ENCODE results near the gene EVA1A. TPM values are rescaled to one million over a fixed set of nuclear protein-coding genes. Genes with fewer than 3 reads are reported as not detected.

The EVA1A gene
- total RNA-seq = 1 to 10 TPM in 2 of 5 donors, not detected in 3; 1.3 to 2.4 TPM
- polyA plus RNA-seq = 1 to 10 TPM; 2.1 to 4.7 (median 3.5) TPM
- long read RNA-seq, donor 1, partial matches to known transcripts = 0 of 1 reads
- long read RNA-seq, donor 1, other reads (novel, unspliced or antisense) = 0 of 1 reads
- long read RNA-seq, donor 2, partial matches to known transcripts = 0 of 1 reads
- long read RNA-seq, donor 2, other reads (novel, unspliced or antisense) = 0 of 1 reads
- long read RNA-seq, donor 3 = 0 reads
- long read RNA-seq, donor 4 = 0 reads
- long read RNA-seq, donor 5, partial matches to known transcripts = 0 of 2 reads
- long read RNA-seq, donor 5, other reads (novel, unspliced or antisense) = 0 of 2 reads
- long read RNA-seq, donor 6 = 0 reads
- long read RNA-seq, donor 7, partial matches to known transcripts = 0 of 1 reads
- long read RNA-seq, donor 7, other reads (novel, unspliced or antisense) = 0 of 1 reads
- long read RNA-seq, donor 8 = 0 reads
- long read RNA-seq, donor 9, partial matches to known transcripts = 0 of 1 reads
- long read RNA-seq, donor 9, other reads (novel, unspliced or antisense) = 0 of 1 reads
- long read RNA-seq, donor 10 = 0 reads

- 2 to 6% (median 3%) methylated on average over 22 to 46 of the region's 46 CpGs for WGBS, 5 donors
- peak in 1 of 2 donors; percentile 84 for DNase-seq
- peak within 1 kb of the TSS in 3 of 5 donors; percentile 3 to 50 (median 44) for H3K27ac ChIP-seq
- H3K27me3 ChIP-seq = peaks cover 5 to 67% (median 19%) of the 10 kb centered on the region in 3 donors
- no peaks in the 10 kb centered on the region for H3K9me3 ChIP-seq
- intact Hi-C loops (cut with DNase I; ENCODE audit: low total_unique reads) = no loop called here
- peak within 1 kb of the TSS; percentile 48 to 60 (median 50) for H3K4me3 ChIP-seq
- no peaks in the 10 kb centered on the region for H3K36me3 ChIP-seq
- TF ChIP-seq POLR2A (IDR thresholded peaks at IDR 0.05) (no peak), POLR2AphosphoS5 (IDR thresholded peaks at IDR 0.05) (no peak), EP300 (IDR thresholded peaks at IDR 0.05) (no peak), CTCF (IDR thresholded peaks at IDR 0.05) (no peak)
- peaks cover 8 to 20% (median 19%) of the 10 kb centered on the region in 4 donors for H3K4me1 ChIP-seq
Measured at GRCh38 chr2:75560768-75561565, at the start of gene EVA1A. EVA1A (minus strand) TSS chr2:75560939; CDS start chr2:75518140, 42,799 bp downstream.

- TF ChIP-seq EP300 (IDR thresholded peaks at IDR 0.05) (no peak), CTCF (IDR thresholded peaks at IDR 0.05) (no peak), POLR2AphosphoS5 (IDR thresholded peaks at IDR 0.05) (no peak), POLR2A (IDR thresholded peaks at IDR 0.05) (no peak)
- no peak overlapping the region for H3K27ac ChIP-seq
- intact Hi-C loops (cut with DNase I; ENCODE audit: low total_unique reads) = loop anchor here (5.0 kb wide), 1 partner anchor 138 kb away; no protein-coding TSS in a partner anchor
Measured at GRCh38 chr2:75609937-75610508, 49.3 kb upstream of the EVA1A start.

GRCh38 chr2:75609334-75609689 is 48.6 kb upstream of the EVA1A start:
- no peak overlapping the region for H3K4me3 ChIP-seq
- TF ChIP-seq POLR2A (IDR thresholded peaks at IDR 0.05) (no peak), CTCF (IDR thresholded peaks at IDR 0.05) (no peak), EP300 (IDR thresholded peaks at IDR 0.05) (no peak), POLR2AphosphoS5 (IDR thresholded peaks at IDR 0.05) (no peak)
- no peak overlapping the region for H3K27ac ChIP-seq
- no peaks in the 10 kb centered on the region for H3K36me3 ChIP-seq
- intact Hi-C loops (cut with DNase I; ENCODE audit: low total_unique reads) = no loop called here
- no peak for DNase-seq
- H3K27me3 ChIP-seq = peaks cover 0 to 65% (median 13%) of the 10 kb centered on the region in 3 donors
- H3K9me3 ChIP-seq = no peaks in the 10 kb centered on the region
- peaks cover 0 to 11% (median 6%) of the 10 kb centered on the region in 4 donors for H3K4me1 ChIP-seq
- WGBS, 5 donors = 38 to 50% (median 48%) methylated on average over 5 of the region's 5 CpGs

More at GRCh38 chr2:75609937-75610508, 49.3 kb upstream of the EVA1A start:
- 57 to 76% (median 70%) methylated on average over 7 of the region's 7 CpGs for WGBS, 5 donors
- no peaks in the 10 kb centered on the region for H3K36me3 ChIP-seq
- no peak overlapping the region for H3K4me3 ChIP-seq
- DNase-seq = no peak
- peaks cover 0 to 11% (median 6%) of the 10 kb centered on the region in 4 donors for H3K4me1 ChIP-seq
- H3K9me3 ChIP-seq = no peaks in the 10 kb centered on the region
- H3K27me3 ChIP-seq = peaks cover 0 to 65% (median 13%) of the 10 kb centered on the region in 3 donors

Measured in stomach (tissue), 19 donors.